SK-N-SH (cell line): ENCODE measurements around the gene CYP2B6.
"Not testable (repeated sequence)": the region's sequence is repeated elsewhere in the genome, so short reads cannot be mapped to it uniquely, and the experiment has no call there.

Source experiments
- EP300 ChIP-seq, 2 experiments: IDR thresholded peaks; 2 replicates each; pipeline versions ENCODE4 v1.4.0 to v1.6.1; 2012; ENCODE audit warnings: borderline replicate concordance in 1 of 2, low read depth in 1 of 2, low read length in 1 of 2
- JUND ChIP-seq: IDR thresholded peaks from 2 replicates; pipeline ENCODE4 v1.4.0; 2012
- POLR2AphosphoS5 ChIP-seq: IDR thresholded peaks from 2 replicates; pipeline ENCODE4 v1.6.1; 2012; ENCODE audit warnings: low read depth, low read length
- RFX5 ChIP-seq: IDR thresholded peaks from 2 replicates; pipeline ENCODE4 v1.6.1; 2012; ENCODE audit warnings: mild to moderate bottlenecking, improper control_type of control experiment, low read length
- TF ChIP-seq, protein P1 (sequence below): fragments of 200-600 bp; sonication (generic); IDR thresholded peaks from 2 replicates; pipeline ENCODE4 v1.6.1; 2017; ENCODE audit warnings: antibody characterized with exemption, mild to moderate bottlenecking, moderate library complexity

DNA sequence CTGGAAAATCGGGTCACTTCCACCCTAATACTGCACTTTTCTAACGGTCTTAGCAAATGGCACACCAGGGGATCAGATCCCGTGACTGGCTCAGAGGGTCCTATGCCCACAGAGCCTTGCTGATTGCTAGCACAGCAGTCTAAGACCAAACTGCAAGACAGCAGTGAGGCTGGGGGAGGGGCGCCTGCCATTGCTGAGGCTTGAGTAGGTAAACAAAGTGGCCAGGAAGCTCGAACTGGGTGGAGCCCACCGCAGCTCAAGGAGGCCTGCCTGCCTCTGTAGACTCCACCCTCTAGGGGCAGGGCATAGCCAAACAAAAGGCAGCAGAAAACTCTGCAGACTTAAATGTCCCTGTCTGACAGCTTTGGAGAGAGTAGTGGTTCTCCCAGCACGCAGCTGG, 42.2 kb downstream of the CYP2B6 start:
- TF ChIP-seq, protein P1, sequence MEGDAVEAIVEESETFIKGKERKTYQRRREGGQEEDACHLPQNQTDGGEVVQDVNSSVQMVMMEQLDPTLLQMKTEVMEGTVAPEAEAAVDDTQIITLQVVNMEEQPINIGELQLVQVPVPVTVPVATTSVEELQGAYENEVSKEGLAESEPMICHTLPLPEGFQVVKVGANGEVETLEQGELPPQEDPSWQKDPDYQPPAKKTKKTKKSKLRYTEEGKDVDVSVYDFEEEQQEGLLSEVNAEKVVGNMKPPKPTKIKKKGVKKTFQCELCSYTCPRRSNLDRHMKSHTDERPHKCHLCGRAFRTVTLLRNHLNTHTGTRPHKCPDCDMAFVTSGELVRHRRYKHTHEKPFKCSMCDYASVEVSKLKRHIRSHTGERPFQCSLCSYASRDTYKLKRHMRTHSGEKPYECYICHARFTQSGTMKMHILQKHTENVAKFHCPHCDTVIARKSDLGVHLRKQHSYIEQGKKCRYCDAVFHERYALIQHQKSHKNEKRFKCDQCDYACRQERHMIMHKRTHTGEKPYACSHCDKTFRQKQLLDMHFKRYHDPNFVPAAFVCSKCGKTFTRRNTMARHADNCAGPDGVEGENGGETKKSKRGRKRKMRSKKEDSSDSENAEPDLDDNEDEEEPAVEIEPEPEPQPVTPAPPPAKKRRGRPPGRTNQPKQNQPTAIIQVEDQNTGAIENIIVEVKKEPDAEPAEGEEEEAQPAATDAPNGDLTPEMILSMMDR = not testable (repeated sequence)
- not testable (repeated sequence) for TF ChIP-seq EP300 (IDR thresholded peaks at IDR 0.05; ENCODE audit: borderline replicate concordance in 1 of 2, low read depth in 1 of 2, low read length in 1 of 2); JUND; POLR2AphosphoS5; RFX5
